ENCODE data around the gene JPH2.

The JPH2 gene

GRCh38 chr20:44206132-44206531 lies 19.1 kb upstream of the JPH2 start:
- Histone ChIP-seq H3K4me2 (no peak overlapping the region), H3K4me3 (IDR thresholded peaks at IDR 0.05; ENCODE audit: insufficient read depth, low read depth, low read length) (no peak overlapping the region), H3K4me1 (ENCODE audit: low read depth, poor library complexity, severe bottlenecking) (peaks cover 69% of the 10 kb centered on the region), H2AFZ (ENCODE audit: low read depth) (no peak overlapping the region), H4K20me1 (ENCODE audit: insufficient read depth) (peaks cover 9% of the 10 kb centered on the region; the same call in 1 of the 2 replicates), H3K79me2 (ENCODE audit: insufficient read depth, low read depth) (peaks cover 52% of the 10 kb centered on the region), H3K27ac (no peak overlapping the region), H3K27me3 (ENCODE audit: insufficient read depth, low read depth) (no peaks in the 10 kb centered on the region), H3K36me3 (ENCODE audit: insufficient read depth) (no peaks in the 10 kb centered on the region), H3K9ac (no peak overlapping the region)
- TF ChIP-seq CTCF (conservative IDR thresholded peaks at IDR 0.05; ENCODE audit: low read depth, low read length), result no peak

- Histone ChIP-seq H3K4me3 (IDR thresholded peaks at IDR 0.05; ENCODE audit: insufficient read depth, low read depth, low read length) (no peak overlapping the region), H3K36me3 (ENCODE audit: insufficient read depth) (peaks cover 5% of the 10 kb centered on the region; the same call in 1 of the 2 replicates), H3K4me2 (no peak overlapping the region), H4K20me1 (ENCODE audit: insufficient read depth) (peaks cover 9% of the 10 kb centered on the region; the same call in 1 of the 2 replicates), H3K27ac (no peak overlapping the region; the same call in 1 of the 2 replicates), H3K4me1 (ENCODE audit: low read depth, poor library complexity, severe bottlenecking) (peaks cover 75% of the 10 kb centered on the region), H3K27me3 (ENCODE audit: insufficient read depth, low read depth) (no peaks in the 10 kb centered on the region), H3K9ac (no peak overlapping the region), H3K79me2 (ENCODE audit: insufficient read depth, low read depth) (peaks cover 53% of the 10 kb centered on the region), H2AFZ (ENCODE audit: low read depth) (no peak overlapping the region)
- no peak for TF ChIP-seq CTCF (conservative IDR thresholded peaks at IDR 0.05; ENCODE audit: low read depth, low read length)
Observed at GRCh38 chr20:44204832-44205215, 17.8 kb upstream of the JPH2 start.

- H3K36me3 ChIP-seq (ENCODE audit: insufficient read depth), result peaks cover 5% of the 10 kb centered on the region; the same call in 1 of the 2 replicates
- H3K4me3 ChIP-seq (IDR thresholded peaks at IDR 0.05; ENCODE audit: insufficient read depth, low read depth, low read length), result no peak overlapping the region
- peak overlapping the region; percentile 3; the same call in 1 of the 2 replicates for H3K27ac ChIP-seq
- no peak for TF ChIP-seq CTCF (conservative IDR thresholded peaks at IDR 0.05; ENCODE audit: low read depth, low read length)
- H3K4me1 ChIP-seq (ENCODE audit: low read depth, poor library complexity, severe bottlenecking), result peaks cover 74% of the 10 kb centered on the region
- no peaks in the 10 kb centered on the region for H3K27me3 ChIP-seq (ENCODE audit: insufficient read depth, low read depth)
- peaks cover 9% of the 10 kb centered on the region; the same call in 1 of the 2 replicates for H4K20me1 ChIP-seq (ENCODE audit: insufficient read depth)
- peaks cover 48% of the 10 kb centered on the region for H3K79me2 ChIP-seq (ENCODE audit: insufficient read depth, low read depth)
- no peak overlapping the region for H2AFZ ChIP-seq (ENCODE audit: low read depth)
- 0 out of 2 replicates have a peak overlapping the region, but pooled peaks have one; percentile 32 for H3K4me2 ChIP-seq
- H3K9ac ChIP-seq, result no peak overlapping the region
Observed at GRCh38 chr20:44204156-44204831, 17.3 kb upstream of the JPH2 start.

DNA sequence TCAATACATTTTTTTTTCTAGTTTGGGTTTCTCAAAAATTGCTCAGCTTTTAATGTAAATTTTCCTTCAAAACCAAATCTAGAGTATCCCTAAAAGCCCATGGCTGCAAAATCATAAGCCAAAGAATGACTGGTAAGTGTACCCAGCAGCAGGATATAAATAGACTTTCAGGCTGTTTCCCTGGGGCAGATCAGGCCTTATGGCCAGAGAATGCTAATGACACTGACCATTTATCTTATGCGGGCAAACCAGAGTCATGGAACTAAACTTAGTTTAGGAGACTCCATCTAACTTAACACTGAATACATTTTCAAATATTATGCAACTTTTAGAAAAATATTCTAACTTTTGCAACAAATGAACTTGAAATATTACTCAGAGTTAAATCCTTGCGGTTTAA lies 16.2 kb upstream of the JPH2 start:
- Histone ChIP-seq H3K79me2 (ENCODE audit: insufficient read depth, low read depth) (peaks cover 37% of the 10 kb centered on the region), H3K4me3 (IDR thresholded peaks at IDR 0.05; ENCODE audit: insufficient read depth, low read depth, low read length) (no peak overlapping the region), H3K4me2 (no peak overlapping the region; the same call in 1 of the 2 replicates), H4K20me1 (ENCODE audit: insufficient read depth) (peaks cover 9% of the 10 kb centered on the region; the same call in 1 of the 2 replicates), H3K27ac (peak overlapping the region; percentile 3; the same call in 1 of the 2 replicates), H3K27me3 (ENCODE audit: insufficient read depth, low read depth) (no peaks in the 10 kb centered on the region), H2AFZ (ENCODE audit: low read depth) (no peak overlapping the region), H3K9ac (no peak overlapping the region), H3K4me1 (ENCODE audit: low read depth, poor library complexity, severe bottlenecking) (peaks cover 63% of the 10 kb centered on the region), H3K36me3 (ENCODE audit: insufficient read depth) (peaks cover 5% of the 10 kb centered on the region; the same call in 1 of the 2 replicates)
- no peak for TF ChIP-seq CTCF (conservative IDR thresholded peaks at IDR 0.05; ENCODE audit: low read depth, low read length)
